ENCODE measurements around the gene MEF2D. TPM values are rescaled to one million over a fixed set of nuclear protein-coding genes. Genes with fewer than 3 reads are reported as not detected.
A peak's percentile ranks its signal among the peaks of the same experiment; 100 is the strongest.

The MEF2D gene
- total RNA-seq, 1 experiment from 2014 or later: 18.7 TPM

GRCh38 chr1:156499194-156499841 lies 1.3 kb downstream of the MEF2D start:
- no peak overlapping the region for H2BK5ac ChIP-seq (ENCODE audit: insufficient read length, low read length)
- no peak overlapping the region for H3K9ac ChIP-seq (ENCODE audit: extremely low read depth, insufficient read length, low read length)
- H3K4me1 ChIP-seq (ENCODE audit: insufficient read depth, low read length): peaks cover 15% of the 10 kb centered on the region
- DNase-seq: no peak
- H3K23me2 ChIP-seq (ENCODE audit: insufficient read length, low read depth, low read length, poor library complexity, severe bottlenecking): peaks cover 15% of the 10 kb centered on the region
- H3K79me2 ChIP-seq (ENCODE audit: insufficient read depth, low read length): peaks cover 13% of the 10 kb centered on the region; the same call in 1 of the 2 replicates
- no peaks in the 10 kb centered on the region for H3K9me3 Mint-ChIP-seq
- peaks cover 0 to 5% (median 2%) of the 10 kb centered on the region in 3 experiments; a peak in 2 of 7 replicates for H3K36me3 Mint-ChIP-seq (ENCODE audit: insufficient read depth in 1 of 3, low read depth in 3 of 3)
- no peaks in the 10 kb centered on the region for H3K27me3 Mint-ChIP-seq (ENCODE audit: low read depth)
- H3K23ac ChIP-seq (ENCODE audit: insufficient read length, low read depth, low read length): no peak overlapping the region
- no peaks in the 10 kb centered on the region for H4K20me1 ChIP-seq (ENCODE audit: control insufficient read depth, insufficient read depth, insufficient read length)
- H4K91ac ChIP-seq (ENCODE audit: insufficient read length, low read depth, low read length): no peak overlapping the region
- H2AFZ ChIP-seq (ENCODE audit: low read length): no peak overlapping the region
- peaks cover 66 to 74% of the 10 kb centered on the region in 2 experiments for H3K4me1 Mint-ChIP-seq
- no peaks in the 10 kb centered on the region for H3K9me3 ChIP-seq (ENCODE audit: control insufficient read depth, low read depth, low read length)
- no peak overlapping the region for H3K27ac ChIP-seq (ENCODE audit: insufficient read length, low read depth, low read length)
- no peak overlapping the region for H3K4ac ChIP-seq (ENCODE audit: low read depth, low read length)
- H2BK15ac ChIP-seq (ENCODE audit: low read depth, low read length): no peak overlapping the region
- H3K14ac ChIP-seq (ENCODE audit: insufficient read depth, low read length): no peak overlapping the region
- H3K27me3 ChIP-seq (ENCODE audit: insufficient read depth, low read length): no peaks in the 10 kb centered on the region
- no peak overlapping the region for H3T11ph ChIP-seq (ENCODE audit: low read length)
- peak overlapping the region in 2 of 3 experiments; percentile 59 to 68; a peak in 3 of 7 replicates for H3K27ac Mint-ChIP-seq
- no peaks in the 10 kb centered on the region for H3K79me1 ChIP-seq (ENCODE audit: insufficient read depth, low read depth, low read length, poor library complexity, severe bottlenecking)
- peak overlapping the region; percentile 60 for H3K4me2 ChIP-seq (ENCODE audit: insufficient read depth, insufficient read length, low read length)
- TF ChIP-seq CTCF (conservative IDR thresholded peaks at IDR 0.05): no peak
- no peak overlapping the region for H3K18ac ChIP-seq (ENCODE audit: insufficient read length, low read depth, low read length)
- H4K5ac ChIP-seq (ENCODE audit: insufficient read length, low read depth, low read length): no peak overlapping the region
- H2BK20ac ChIP-seq (ENCODE audit: low read depth, low read length, poor library complexity, severe bottlenecking): no peak overlapping the region
- no peak overlapping the region for H2AK5ac ChIP-seq (ENCODE audit: insufficient read length, low read length)
- H3K56ac ChIP-seq (ENCODE audit: insufficient read length, low read depth, low read length): no peak overlapping the region
- no CpG with 5 or more reads among the region's 14 CpGs for WGBS (ENCODE audit: extremely low coverage, insufficient read length, low lambda C conversion rate)
- peak overlapping the region; percentile 86 to 95 for H3K4me3 Mint-ChIP-seq
- H2BK12ac ChIP-seq (ENCODE audit: insufficient read length, low read depth, low read length): no peak overlapping the region
- no peak overlapping the region for H2BK120ac ChIP-seq (ENCODE audit: low read depth, low read length, poor library complexity, severe bottlenecking)
- H4K8ac ChIP-seq (replicated peaks; ENCODE audit: insufficient read length, low read depth, low read length): no peak overlapping the region
